ENCODE results near the gene FRRS1L.

The FRRS1L gene, protein sequence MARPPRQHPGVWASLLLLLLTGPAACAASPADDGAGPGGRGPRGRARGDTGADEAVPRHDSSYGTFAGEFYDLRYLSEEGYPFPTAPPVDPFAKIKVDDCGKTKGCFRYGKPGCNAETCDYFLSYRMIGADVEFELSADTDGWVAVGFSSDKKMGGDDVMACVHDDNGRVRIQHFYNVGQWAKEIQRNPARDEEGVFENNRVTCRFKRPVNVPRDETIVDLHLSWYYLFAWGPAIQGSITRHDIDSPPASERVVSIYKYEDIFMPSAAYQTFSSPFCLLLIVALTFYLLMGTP

DNA sequence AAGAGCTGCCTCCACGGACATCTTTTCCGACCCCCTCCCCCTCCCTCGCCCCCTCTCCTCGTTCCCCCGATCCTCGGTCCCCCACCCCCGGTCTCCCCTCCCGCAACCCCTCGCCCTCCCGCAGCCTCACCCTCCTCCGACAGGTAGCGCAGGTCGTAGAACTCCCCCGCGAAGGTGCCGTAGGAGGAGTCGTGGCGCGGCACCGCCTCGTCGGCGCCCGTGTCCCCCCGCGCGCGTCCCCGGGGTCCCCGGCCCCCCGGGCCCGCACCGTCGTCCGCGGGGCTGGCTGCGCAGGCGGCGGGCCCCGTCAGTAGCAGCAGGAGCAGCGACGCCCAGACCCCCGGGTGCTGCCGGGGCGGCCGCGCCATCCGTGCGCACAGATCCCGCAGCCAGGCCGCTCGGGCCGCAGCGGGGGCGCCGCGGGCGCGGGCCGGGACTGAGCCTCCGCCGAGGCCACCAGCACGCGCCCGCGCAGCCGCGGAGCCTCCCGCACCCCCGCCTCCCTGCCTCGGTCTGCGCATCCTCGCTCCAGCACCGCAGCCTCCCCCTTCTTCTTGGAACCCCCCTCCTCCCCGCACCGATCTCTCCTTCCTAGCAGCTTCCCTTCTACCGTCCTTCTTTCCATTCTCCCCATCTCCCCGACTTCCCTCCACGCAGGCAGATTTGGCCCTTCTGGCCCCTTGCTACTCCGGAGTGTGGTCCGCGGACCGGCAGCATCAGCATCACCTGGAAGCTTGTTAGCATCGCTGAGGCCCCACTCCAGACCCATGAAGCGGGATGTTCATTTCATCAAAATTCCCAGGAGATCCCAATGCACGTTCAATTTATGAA lies at the start of gene FRRS1L:
Gene FRRS1L (minus strand): TSS at position 479 of the 831 bp plus-strand sequence. CDS start 111 bp downstream, at position 368.
- DNase-seq, result no peak

- no peak for DNase-seq
Measured at GRCh38 chr9:109214414-109214813, 47.4 kb upstream of the FRRS1L start.

- DNase-seq, result no peak
Measured at GRCh38 chr9:109213285-109214121, 46.5 kb upstream of the FRRS1L start.

GRCh38 chr9:109212768-109213167 lies 45.7 kb upstream of the FRRS1L start:
- no peak for DNase-seq

- no peak for DNase-seq
Measured at GRCh38 chr9:109206670-109207069, 39.6 kb upstream of the FRRS1L start.

DNA sequence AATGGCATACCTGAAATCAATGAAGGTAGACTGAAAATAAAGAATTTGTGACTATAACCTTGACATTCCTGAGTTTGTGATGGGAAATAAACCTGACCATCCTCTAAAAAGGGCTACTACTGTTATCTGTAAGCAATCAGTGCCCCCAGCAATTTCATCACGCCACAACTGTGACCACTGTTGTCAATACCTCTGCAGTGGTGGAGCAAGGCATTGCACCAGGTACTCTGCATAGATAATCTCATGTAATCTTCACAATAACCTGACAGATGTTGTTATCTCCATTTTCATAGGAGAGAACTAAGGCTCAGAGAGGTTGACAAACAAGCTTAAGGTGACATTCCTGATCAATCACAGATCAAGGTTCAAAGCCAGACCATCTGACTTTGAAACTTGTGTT lies 38.5 kb upstream of the FRRS1L start:
- no peak for DNase-seq

- no peak for DNase-seq
Measured at GRCh38 chr9:109203761-109204360, 36.8 kb upstream of the FRRS1L start.

- DNase-seq, result no peak
Measured at GRCh38 chr9:109199676-109200075, 32.6 kb upstream of the FRRS1L start.

- DNase-seq, result no peak
Measured at GRCh38 chr9:109198736-109199382, 31.8 kb upstream of the FRRS1L start.

- no peak for DNase-seq
Measured at GRCh38 chr9:109193974-109194556, 27.0 kb upstream of the FRRS1L start.

DNA sequence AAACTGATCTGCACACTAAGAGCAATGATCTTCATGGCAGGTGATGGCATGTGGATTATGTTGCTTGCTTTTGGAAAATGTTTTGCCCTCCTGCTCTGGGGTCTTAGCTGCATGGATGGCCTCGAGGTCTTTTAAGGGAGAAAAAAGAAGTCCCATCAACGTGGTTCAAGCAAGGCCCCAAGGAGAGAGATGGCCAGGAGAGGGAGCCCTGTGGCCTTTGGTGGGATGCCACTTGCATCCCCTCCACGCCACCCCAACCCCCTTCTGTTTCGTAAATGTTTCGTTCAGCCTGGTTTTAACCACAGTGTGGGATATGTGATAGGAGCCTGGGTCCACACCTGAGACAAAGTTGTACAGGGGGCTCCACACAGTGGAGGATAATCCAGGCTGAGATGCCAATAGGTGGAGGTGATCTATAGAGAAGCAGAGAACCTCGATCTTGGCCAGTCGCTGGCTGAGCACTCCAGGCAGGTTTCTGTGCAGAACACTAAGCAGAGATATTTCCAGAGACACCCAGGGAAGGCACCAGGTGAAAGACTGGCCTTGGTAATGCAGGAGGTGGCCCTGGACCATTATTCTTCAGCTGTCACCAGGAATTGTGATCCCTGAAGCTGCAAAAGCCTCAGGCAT lies 25.8 kb upstream of the FRRS1L start:
- DNase-seq, result peak; percentile 12

DNA sequence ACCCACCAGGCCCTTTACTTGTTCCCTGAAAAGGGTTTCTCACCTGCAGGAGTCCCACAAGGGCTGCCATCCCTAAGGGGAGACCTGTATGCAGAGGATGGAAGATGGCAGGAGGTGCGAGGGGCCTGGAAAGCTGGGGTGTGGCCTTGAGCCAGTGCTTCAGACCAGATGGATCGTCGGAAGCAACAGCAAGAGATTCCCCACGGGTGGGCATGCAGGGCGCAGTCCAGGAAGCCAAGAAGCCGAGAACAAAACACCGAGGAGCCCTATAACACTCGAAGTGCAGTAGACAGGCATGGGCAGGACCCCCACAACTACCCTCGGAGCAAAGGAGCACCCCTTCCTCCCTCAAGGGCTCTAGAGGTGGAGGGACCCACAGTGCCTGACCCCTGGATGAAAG lies 24.7 kb upstream of the FRRS1L start:
- DNase-seq, result no peak

- no peak for DNase-seq
Measured at GRCh38 chr9:109190151-109190550, 23.1 kb upstream of the FRRS1L start.

DNA sequence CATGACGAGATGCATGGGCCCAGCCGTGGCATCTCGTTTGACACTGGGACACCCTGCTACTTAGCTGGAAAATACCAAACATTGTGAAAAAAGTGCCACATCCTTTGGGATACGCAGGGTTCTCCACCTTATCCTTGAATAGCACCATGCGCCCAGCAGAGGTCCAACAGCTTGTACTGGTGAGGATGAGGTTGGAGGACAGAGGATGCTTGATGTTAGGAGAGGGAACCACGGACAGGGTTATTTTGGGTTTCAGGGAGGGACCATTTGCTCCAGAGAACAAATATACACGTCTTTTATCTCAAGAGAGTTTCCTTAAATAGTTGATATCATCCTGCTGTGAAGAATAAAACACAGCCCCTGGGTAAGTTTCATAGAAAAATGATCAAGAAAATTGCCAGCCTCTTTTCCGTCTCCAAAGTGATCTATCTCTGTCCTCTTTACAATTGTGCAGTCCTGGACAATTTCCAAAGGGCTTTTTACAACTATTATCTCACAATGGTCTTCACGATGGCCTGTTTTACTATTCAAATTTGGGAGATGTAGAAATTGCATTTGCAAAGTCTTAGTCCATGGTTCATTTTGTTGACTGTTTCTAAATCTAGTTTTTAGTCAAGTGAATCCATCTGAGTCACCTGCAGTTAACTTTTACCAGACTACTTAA lies 19.9 kb upstream of the FRRS1L start:
- DNase-seq, result no peak

DNA sequence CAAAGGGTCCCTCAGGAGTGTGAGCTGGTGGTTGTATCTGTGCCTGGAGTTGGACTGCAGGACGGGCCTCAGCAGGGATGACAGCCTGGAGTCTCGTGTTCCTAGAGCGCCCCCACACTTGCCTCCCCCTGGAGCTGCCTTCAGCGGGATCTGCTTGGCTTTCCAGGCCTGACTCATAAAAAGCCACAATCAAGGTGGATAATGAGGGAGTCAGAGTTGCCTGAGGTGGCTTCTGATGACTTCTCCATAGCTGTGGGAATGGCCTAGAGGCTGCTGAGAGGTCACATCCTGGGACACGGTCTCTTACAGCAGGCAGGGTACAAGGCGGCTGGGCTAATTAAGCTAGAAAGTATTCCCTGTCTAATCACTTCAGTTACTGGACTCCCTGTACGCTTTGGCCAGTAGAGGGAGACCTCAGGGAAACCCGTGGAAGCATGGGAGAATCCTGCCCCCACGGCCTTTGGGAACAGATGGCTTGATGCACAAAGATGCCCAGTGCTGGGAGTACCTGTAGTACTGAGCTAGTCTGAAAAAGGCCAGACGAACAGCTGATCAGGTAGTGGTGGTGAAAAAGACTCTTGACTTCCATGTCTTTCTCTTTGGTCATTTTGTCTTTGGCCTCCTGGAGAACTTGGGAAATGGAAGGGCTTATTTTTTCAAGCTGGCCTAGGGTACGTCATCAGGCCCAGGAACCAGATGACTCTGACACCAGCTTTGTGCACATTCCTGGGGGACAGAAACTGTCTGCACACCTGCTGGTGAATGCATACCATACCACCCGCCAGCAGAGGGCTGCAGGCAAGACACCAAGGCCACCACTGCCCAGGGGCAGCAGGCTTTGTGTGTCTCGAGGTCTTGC lies 16.1 kb upstream of the FRRS1L start:
- peak; percentile 26 for DNase-seq

GRCh38 chr9:109182550-109182939 lies 15.5 kb upstream of the FRRS1L start:
- DNase-seq, result no peak

DNA sequence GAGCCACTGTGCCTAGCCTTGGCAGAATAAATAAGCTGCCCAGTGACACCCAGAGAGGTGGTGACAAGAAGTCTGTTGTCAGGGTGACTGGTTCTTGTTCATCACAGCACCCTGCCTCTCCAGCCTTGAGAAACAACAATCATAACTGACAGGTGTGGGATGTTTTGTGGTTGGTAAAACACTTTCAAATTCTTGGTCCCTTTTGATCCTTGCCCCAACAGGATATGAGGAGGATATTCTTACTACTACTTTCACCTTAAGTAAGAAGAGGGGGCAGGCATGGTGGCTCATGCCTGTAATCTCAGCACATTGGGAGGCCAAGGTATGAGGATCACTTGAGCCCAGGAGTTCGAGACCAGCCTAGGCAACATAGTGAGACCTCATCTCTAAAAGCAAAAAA lies 14.2 kb upstream of the FRRS1L start:
- no peak for DNase-seq

DNA sequence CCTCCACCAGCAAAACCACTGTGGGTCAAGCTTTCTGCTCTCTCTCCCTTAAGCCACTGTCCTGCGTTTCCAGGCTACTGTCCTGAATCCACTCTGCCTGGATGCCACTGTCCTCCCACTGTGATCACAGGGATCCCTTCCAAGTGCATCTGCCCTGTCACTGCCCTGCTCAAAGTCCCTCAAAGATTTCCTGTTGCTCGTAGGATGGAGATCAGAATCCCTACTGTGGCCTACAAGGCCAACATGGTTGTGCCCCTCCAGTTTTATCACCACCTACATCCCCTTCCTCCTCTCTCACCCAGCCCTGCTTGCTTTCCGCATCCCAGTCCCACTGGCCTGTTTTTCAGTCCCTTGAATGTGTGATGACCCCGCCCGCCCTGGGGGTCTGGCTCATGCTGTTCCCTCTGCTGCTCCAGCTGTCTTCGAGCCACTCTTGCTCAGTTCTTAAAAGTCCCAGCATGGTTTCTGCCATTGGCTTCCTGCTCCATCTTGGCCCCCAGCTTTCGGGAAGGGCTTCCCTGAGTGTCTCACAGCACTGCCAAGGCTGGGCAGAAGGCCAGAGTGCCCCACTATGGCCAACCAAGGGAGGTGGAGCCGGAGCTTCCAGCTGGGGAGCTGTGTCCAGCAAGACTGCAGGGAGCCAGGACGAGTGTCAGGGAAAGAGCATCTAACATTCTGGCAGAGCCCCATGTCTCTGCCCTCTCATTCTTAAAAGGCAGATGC lies 12.9 kb upstream of the FRRS1L start:
- DNase-seq, result no peak

DNA sequence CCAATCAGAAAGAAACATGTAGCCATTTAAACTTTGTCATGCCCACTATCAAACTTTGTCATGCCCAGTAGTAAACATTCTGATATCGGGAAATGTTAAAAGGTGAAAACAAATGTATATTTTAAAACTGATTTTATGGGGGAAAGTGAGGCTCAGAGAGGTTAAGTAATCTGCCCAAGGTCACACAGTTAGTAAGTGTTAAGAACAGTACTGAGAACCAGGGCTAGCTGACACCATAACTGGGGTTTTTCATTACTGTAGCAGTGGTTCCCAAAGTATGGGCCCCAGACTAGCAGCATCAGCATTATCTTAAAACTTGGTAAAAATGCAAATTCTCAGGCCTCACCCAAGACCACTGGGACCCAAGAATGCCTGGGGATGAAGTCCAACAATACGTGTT lies 9.9 kb upstream of the FRRS1L start:
- DNase-seq, result no peak

Data from SHP77 treated with DMSO at 0.1 percent for 48 hours (cell line).